ENCODE measurements around the gene GSDME.
"Not testable (repeated sequence)": the region's sequence is repeated elsewhere in the genome, so short reads cannot be mapped to it uniquely, and the experiment has no call there.

Gene GSDME

DNA sequence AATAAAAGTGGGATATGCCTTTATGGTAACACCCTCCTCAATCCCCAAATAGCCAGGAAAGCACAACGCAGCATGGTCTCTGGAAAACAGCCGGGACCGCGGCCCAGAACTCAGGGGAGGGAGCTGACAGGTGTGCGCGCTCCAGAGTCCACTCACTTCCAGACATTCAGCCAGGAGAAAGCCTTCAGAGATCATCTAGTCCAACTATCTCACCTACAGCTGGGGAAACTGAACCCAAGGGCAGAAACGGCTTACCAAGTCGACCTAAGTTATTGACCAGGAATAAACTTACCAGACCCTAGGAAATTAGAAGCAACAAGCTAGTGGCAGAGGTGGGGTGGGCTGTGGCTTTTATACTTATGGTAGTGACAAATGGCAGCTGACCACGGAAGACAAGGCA is 16.4 kb downstream of the GSDME start:
- DNase-seq, result no peak

GRCh38 chr7:24739306-24739705 is 18.0 kb downstream of the GSDME start:
- DNase-seq, result no peak

- no peak for DNase-seq
These were observed 18.7 kb downstream of the GSDME start for GRCh38 chr7:24738577-24738976.

DNA sequence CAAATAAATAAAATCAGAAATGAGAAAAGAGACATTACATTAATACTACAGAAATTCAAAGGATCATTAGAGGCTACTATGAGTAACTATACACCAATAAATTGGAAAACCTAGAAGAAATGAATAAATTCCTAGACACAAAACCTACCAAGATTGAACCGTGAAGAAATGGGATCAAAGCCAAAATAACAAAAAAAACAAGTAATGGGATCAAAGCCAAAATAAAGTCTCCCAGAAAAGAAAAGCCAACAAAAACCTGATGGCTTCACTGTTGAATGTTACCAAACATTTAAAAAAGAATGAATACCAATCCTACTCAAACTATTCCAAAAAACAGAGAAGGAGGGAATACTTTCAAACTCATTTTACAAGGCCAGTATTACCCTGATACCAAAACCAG is 20.0 kb downstream of the GSDME start:
- no peak for DNase-seq

- not testable (repeated sequence) for DNase-seq
These were observed 21.7 kb downstream of the GSDME start for GRCh38 chr7:24735594-24735993.

DNA sequence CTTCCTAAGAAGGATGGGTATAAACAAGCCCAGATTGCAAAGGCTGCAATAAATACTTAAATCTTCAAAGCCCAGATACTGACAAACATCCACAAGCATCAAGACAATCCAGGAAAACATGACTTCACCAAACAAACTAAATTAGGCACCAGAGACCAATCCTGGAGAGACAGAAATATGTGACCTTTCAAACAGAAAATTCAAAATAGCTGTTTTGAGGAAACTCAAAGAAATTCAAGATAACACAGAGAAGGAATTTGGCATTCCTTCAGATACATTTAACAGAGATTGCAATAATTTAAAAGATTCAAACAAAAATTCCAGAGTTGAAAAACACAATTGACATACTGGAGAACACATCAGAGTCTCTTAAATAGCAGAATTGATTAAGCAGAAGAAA is 23.0 kb downstream of the GSDME start:
- DNase-seq, result no peak

DNA sequence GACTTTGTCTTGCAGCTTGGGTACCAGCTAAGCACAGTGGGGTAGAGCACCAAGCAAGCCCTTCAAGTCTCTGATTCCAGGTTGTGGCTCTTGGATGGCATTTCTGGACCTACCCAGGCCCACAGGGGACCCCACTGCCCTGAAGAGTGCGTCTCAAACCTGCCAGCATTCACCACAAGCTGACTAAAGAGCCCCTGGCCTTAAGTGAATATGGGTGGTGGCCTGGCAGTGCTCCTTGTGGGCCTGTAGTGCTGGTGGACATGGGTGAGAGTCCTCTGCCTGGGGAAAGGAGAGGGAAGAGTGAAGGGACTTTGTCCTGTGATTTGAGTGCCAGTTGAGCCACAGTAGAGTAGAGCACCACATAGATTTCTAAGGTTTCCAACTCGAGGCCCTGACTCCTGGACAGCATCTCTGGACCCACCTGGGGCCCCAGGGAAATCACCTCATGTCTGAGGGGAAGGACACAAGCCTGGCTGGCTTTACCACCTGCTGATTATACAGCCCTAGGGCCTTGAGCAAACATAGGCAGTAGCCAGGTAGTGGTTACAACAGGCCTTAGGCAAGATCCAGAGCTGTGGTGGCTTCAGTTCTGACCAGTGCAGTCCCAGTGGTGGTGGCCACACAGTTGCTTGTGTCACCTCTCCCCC is 23.7 kb downstream of the GSDME start:
- DNase-seq, result no peak

- peak; percentile 23 for DNase-seq
These were observed 24.4 kb downstream of the GSDME start for GRCh38 chr7:24732646-24733413.

GRCh38 chr7:24731313-24731712 is 26.0 kb downstream of the GSDME start:
- DNase-seq, result no peak

DNA sequence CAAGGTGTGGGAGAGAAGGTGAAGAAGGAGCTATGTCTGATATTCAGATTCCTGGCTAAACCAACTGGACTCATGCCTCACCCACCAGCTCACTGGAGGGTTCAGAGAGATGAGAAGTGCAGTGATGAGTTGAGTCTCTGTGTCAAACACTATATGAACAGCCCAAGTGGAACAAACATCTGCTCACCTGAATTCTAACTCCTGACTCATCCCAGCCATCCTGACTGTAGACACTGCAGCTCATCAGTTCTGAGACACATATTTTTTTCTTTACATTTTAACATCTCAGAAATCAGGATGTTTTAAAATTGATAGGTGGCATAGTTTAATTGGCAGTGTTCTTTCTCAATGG is 27.3 kb downstream of the GSDME start:
- no peak for DNase-seq

GRCh38 chr7:24729365-24730017 is 27.8 kb downstream of the GSDME start:
- no peak for DNase-seq

DNA sequence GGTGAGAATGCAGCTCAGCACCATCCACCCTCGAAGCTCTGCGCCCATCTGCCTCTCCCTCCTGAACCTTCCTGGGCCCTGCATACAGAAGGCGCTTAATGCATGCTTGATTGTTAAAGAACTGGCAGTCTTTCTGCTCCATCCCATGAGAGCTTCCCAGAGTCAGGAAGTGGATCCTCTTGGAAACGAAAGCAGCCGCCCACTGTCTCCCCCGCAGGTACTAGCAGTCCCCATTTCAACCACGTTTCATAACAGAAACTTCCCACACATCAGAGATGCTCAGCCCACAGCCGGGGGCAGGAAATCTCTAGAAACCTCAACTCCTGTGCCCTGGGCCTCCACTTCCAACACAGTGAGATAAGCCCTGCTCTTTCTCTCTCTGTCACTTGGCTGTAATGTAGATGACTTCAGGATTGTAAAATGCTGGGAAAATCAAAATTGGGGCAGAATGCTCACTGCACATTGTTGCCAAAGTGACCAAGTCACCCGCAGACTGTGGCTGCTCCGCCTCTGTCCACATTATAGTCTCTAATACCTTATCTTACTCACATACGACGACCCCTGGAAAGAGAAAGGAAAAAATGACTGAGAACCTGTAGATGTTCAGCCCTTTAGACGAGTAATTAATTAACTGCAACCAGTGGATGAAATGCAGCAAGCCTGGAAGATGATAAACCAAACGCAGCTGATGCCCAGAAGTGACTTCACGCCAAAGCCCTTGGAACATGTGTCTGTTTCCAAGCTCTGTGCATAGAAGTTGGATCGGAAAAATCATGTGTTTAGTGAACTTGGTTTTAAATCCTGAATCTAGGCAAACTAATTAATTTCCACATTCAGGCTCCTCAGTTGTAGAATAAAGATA is 28.5 kb downstream of the GSDME start:
- peak; percentile 3 for DNase-seq

DNA sequence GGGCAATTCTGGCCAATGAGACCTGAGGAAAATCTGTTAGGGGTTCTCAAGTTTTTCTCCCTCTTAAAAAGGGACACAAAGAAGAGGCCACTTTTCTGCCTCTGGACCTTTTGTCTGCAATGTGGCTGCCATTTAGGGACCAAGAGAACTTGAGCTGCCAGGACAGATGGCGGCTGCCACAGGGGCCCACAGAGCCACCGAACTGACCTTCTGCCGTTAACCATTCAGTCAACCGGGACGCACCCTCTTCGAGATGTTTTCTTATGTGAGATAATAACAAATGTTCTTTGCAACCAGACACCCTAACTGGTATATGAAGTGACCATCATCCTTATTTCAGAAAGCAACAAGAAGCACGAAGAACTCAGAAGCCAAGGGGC is 29.2 kb downstream of the GSDME start:
- DNase-seq, result no peak

GRCh38 chr7:24727154-24728120 is 29.8 kb downstream of the GSDME start:
- DNase-seq, result peak; percentile 40

- no peak for DNase-seq
These were observed 31.6 kb downstream of the GSDME start for GRCh38 chr7:24725554-24726241.

DNA sequence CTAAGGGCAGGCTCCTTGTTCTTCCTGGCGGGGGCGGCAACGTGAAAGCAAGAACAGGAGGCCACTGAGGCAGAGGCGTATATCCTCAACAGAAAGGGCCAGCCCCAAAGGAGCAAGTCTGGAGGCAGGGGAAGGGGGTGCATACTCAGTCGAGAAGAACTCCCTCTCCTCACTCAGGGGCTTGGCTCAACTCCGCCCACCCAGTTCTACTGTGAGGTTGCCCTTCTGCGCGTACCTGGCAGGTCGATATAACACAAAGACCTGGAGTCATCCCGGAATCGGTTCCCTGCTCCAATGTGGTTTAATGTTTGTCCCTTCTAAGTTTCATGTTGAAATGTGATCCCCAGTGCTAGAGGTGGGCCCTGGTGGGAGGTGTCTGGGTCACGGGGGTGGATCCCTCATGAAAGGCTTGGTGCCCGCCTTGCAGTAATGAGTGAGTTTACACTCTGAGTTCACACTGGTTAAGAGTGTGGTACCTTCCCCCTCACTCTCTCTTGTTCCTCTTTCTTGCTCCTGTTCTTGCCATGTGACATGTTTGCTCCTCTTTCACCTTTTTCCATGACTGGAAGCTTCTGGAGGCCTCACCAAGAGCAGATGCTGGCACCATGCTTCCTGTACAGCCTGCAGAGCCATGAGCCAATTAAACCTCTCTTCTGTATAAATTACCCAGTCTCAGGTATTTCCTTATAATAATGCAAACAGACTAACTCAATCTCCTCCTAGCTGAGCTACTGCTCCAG is 32.6 kb downstream of the GSDME start:
- DNase-seq, result peak; percentile 26

DNA sequence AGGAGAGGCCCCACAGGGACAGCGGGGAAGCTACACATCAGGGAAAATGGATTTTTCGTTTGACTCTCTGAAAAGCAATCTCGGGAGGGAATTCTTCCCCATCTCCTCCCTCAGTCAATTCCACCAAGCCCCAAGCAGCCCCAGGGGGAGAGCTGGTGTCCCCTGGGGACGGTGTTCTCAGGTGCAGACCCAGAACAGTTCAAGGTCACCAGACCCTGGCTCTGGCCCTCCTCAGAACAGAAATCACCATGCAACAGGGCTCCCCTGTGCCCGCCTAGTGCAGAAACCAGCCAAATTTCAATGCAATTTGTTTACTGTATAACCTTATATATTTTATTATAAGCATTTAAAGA is 34.1 kb downstream of the GSDME start:
- DNase-seq, result no peak

DNA sequence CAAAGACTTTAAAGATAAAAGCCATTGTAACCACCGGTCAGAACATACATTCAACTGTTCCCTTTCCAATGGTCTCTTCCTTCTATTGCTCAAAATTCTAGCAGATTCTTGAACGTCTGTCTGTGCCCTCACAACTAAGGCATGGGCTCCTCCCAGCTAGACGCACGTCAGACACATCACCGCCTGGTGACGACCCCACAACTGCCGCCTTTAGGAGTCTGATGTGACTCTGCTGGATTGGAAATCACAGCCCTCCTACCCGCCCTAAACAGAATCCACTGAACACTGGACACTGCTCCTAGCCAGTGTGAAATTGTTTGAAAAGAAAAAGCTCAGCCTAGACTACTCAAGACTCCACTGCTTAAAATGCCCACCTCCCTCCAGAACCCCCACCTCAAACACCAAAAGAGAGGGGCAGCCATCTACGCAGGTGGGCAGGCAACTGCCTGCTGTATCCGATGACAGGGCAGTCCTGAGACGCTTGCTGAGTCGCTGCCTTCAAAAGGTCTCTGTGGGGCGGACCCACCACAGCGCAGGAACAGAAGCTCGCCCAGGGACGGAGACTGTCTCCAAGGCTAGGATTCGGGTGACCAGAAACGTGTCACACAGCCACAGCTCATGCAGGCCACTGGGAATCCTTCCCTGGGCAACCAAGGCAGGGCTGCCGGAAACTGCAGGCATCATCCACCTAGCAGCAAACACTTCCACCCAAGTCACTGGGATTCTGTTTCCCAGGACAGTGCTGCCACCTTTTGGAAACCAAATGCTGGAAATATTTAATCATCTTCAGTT is 34.7 kb downstream of the GSDME start:
- DNase-seq, result no peak

DNA sequence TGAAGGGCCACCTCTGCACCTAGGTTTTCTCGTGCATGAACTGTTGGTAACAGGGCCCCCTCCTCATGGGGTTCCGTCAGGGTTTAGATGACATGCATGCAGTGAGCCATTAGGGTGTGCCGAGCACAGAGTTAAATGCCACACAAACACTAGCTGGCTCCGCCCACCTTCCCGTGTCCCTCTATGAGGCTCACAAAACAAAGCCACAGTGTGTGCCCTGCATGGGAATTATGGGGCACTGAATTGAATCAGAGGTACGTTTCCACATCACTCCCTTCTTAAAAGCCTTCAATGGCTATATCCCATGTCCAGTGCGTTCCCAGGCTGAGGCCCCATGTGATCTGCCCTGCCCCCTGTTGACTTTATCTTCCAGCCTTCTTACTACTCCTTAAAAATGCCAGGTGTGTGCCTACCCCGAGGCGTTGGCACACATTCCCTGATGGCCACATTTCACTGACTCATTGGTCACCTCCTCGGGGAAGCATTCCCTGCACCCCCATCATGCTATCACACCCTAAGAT is 35.7 kb downstream of the GSDME start:
- DNase-seq, result no peak

DNA sequence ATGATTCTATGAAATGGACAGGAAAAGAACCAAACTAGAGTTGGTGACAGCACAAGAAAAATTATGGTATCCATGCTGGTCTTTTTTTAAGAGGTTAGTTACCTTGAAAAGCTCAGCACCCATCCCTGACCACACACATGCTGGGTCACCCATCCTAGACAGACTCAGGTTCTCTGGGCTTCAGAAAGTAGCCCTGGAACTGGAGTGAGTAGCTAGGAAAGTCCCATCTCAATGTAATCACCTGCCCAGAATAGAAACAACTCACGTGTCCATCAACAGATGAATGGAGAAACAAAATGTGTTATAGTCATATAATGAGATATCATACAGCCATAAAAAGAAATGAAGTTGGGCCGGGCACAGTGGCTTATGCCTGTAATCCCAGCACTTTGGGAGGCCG is 37.0 kb downstream of the GSDME start:
- no peak for DNase-seq

Measured in MV-4-11 (cell line).